T-helper 22 cell (primary cell): ENCODE data around the gene LCP2.

ENCODE experiments used
- DNase-seq: peaks from one replicate; pipeline ENCODE4 v3.0.0-alpha.2; 2020; ENCODE audit warnings: low read depth

LCP2 gene

DNA sequence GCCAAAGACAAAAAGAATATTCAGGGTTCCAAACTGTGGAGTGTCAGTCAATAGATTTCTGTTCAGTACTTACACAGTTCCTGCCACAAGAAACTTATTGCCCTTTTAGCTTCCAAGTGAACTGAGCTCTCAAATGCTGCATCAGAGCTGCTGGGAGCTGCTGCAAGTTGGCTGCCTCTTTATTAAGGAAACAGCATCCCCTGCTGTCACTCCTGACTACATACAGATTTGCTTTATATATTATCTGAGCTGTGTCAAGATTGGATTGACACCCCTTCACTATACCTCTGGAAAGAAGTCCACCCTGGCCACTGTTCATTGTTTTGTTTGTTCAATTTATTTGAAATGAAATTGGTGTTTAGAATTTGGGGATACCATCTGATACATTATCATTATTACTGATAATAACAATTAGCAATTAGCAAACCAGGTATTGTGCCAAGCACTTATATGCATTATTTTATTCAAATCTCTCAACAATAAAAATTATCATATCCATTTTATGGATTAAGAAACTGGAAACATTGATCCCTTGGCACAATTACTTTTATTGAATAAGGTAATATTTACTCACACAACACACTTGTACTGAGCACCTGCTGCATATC is 81.2 kb downstream of the LCP2 start:
- DNase-seq = no peak

DNA sequence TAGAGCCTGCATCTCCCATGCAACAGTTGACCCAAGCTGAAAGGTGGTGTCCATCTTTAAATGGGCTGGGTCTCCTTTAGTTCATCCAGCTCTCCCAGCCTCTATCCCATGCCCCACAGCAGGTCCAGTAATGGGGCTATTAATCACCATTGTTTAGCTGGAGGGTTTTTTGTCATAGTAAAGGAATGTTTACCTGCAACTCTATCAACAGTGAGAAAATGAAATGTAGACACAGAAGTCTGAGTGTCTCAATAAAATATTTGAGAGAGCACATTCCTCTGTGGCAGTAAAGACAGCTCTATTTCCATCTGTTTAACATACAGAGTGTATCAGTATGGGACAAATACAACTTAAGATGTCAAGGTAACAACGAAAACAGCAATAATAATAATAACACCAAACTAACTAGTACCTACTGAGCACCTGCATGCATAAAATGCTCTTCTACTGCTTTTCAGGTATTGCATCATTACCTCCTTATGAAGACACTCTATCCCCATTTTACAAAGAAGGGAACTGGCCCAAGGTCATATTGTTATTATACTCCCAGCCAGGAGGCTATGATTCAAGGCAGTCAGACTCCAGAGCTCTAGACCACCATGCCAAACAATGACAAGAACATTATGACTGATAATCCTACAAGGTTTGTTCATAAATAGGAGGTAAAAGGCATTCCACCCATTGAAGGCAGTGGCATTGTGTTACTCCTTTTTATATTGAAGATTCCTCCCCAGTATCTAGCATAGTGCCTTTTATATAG is 85.8 kb downstream of the LCP2 start:
- no peak for DNase-seq

DNA sequence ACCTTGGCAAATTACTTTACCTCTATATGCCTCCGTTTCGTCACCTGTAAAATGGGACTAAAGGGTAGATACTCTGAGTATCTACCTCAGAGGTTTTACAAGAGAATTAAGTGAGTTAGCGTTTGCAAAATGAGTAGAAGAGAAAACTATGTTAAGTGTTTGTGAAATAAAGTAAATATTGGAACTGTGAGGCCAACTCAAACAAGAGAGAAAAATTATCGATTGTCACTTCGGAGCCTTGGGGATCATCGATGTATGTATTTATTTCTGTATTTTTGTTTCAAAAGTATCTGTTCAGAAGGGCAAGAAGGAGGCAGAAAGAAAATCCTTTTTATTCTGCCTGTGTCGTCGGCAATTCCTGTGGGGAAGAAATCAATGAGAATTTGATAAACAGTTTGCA is 90.6 kb downstream of the LCP2 start:
- DNase-seq = no peak

DNA sequence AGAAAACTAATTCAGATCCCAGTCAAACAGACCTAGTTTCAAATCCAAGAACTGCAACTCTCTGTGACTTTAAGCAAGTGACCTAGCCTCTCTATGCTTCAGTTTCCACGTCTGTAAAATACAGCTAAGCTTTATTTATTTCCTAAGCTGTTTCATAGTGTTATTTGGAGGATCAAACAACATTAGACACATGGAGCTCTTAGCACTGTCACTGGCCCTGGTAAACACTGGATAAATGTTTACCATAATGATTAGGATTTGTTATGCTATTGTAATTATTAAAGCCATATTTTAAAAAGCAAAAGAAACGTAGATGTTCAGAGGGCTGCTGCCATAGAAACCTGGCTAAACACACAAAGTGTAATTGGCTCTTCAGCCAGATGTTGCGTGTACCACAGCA is 91.4 kb downstream of the LCP2 start:
- DNase-seq = no peak

DNA sequence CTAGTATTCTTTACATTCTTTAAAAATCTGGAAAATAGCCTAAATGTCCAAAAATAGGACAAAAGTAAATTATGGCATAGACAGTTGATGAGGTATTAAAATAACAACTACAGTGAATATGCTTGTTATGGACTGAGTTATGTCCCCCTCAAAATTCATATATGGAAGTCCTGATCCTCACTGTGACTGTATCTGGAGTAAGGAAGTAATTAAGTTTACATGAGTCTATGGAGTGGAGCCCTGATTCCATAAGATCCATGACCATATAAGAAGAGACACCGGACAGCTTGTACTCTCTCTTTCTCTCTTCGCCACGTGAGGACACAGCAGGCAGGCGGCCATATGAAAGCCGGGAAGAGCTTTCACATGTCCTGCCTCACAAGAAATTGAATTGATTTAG is 93.4 kb downstream of the LCP2 start:
- no peak for DNase-seq

DNA sequence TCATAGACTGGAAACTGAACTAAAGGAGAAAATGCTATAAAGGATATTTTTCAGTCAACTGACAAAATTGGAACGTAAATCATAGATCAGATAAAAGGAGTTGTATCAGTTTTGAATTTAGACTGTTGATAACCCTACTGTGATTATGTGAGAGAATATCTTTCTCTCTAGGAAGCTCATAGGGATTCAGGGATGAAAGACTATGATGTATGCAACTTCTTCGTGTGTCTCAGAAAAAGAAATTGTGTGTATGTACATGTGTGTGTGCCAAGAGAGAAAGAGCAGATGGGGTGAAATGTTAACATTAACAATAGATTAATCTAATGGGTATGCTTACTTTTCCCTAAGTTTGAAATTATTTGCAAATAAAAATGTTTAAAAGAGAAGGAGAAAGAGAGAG is 95.5 kb downstream of the LCP2 start:
- DNase-seq = no peak

DNA sequence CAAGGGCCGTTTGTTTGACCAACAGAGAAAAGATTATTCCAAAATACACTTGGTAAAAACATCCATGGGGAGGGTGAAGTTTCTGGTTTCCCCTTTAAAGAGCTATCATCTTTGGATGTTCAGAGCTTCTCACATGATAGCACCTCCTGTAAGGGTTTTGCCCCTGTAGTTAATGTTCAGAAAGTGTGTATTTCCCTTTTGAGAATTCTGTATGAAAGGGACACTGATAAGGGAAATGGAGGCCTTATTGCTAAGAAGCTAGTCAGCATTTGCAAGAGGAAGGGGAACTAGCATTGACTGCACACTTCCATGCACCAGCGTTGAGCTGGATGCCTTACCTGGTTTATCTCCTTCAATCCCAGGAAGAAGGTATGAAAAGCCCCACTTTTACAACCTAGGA is 96.3 kb downstream of the LCP2 start:
- no peak for DNase-seq

DNA sequence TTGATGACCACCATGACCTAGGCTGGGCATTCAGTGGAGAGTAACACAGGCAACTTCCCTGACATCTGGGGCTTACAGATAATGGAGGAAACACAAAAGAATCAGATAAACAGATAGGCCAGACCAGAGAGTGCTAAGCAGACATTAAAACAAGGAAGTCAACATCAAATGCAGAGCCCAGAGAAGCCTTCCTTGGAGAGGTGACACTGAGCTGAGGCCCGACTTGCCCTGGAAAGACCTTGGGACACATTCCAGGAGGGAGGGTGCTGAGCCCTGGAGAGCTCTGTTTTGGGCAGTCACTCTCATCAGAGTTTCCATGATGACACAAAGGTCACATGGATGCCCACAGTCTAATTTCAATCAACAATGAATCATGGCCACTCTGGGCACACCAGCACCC is 96.7 kb downstream of the LCP2 start:
- DNase-seq = no peak
